Measurements from ENCODE around the gene RNF145. TPM values are rescaled to one million over a fixed set of nuclear protein-coding genes. Genes with fewer than 3 reads are reported as not detected.

Gene RNF145
- total RNA-seq, 6 experiments from 2014 or later = 69.8 to 88.1 (median 78.6) TPM

GRCh38 chr5:159249158-159249557, 39.8 kb upstream of the RNF145 start:
- H3K4me1 Mint-ChIP-seq (ENCODE audit: low read depth) = no peaks in the 10 kb centered on the region
- DNase-seq = no peak
- H3K4me3 Mint-ChIP-seq = no peak overlapping the region
- no peaks in the 10 kb centered on the region for H3K27me3 Mint-ChIP-seq (ENCODE audit: insufficient read depth)
- no peaks in the 10 kb centered on the region for H3K36me3 Mint-ChIP-seq (ENCODE audit: low read depth)
- TF ChIP-seq, protein P1, sequence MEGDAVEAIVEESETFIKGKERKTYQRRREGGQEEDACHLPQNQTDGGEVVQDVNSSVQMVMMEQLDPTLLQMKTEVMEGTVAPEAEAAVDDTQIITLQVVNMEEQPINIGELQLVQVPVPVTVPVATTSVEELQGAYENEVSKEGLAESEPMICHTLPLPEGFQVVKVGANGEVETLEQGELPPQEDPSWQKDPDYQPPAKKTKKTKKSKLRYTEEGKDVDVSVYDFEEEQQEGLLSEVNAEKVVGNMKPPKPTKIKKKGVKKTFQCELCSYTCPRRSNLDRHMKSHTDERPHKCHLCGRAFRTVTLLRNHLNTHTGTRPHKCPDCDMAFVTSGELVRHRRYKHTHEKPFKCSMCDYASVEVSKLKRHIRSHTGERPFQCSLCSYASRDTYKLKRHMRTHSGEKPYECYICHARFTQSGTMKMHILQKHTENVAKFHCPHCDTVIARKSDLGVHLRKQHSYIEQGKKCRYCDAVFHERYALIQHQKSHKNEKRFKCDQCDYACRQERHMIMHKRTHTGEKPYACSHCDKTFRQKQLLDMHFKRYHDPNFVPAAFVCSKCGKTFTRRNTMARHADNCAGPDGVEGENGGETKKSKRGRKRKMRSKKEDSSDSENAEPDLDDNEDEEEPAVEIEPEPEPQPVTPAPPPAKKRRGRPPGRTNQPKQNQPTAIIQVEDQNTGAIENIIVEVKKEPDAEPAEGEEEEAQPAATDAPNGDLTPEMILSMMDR (IDR thresholded peaks at IDR 0.05) = no peak
- no peak overlapping the region for H3K27ac Mint-ChIP-seq
- H3K9me3 Mint-ChIP-seq = no peaks in the 10 kb centered on the region

DNA sequence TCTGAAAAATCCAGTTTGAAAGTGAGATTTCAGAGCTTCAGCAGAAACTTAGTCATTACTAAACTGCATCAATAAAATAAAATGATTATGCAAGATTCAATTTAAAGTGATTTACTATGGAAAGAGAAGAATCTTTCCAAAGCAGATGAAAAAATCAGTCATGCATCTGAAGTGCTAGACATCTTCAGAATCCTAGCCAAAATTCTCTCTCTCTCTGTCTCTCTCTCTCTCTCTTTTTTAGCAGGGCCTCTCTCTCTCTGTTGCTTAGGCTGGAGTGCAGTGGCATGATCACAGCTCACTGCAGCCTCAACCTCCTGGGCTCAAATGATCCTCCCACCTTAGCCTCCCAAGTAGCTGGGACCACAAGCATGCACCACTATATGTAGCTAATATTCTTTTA, 35.5 kb upstream of the RNF145 start:
- Mint-ChIP-seq H3K27me3 (ENCODE audit: insufficient read depth) (no peaks in the 10 kb centered on the region), H3K4me1 (ENCODE audit: low read depth) (peaks cover 33% of the 10 kb centered on the region), H3K9me3 (no peaks in the 10 kb centered on the region), H3K4me3 (no peak overlapping the region), H3K36me3 (ENCODE audit: low read depth) (no peaks in the 10 kb centered on the region), H3K27ac (no peak overlapping the region)
- TF ChIP-seq, protein P1 (IDR thresholded peaks at IDR 0.05) = no peak
- no peak for DNase-seq

DNA sequence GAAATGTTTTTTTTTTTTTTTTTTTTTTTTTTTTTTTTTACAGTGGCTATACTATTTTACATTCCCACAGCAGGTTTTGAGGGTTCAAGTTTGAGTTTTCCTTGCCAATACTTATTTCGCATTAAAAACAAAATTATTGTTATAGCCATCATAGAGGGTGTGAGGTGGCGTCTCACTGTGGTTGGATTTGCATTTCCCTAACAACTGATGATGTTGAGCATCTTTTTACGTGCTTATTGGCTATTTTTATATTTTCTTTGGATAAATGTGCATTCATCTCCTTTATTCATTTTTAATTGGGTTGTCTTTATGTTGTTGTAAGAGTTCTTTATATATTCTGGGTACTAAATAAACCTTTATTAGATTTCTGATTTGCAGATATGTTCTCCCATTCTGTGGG, 34.8 kb upstream of the RNF145 start:
- TF ChIP-seq, protein P1 (IDR thresholded peaks at IDR 0.05) = no peak
- Mint-ChIP-seq H3K27me3 (ENCODE audit: insufficient read depth) (no peaks in the 10 kb centered on the region), H3K4me1 (ENCODE audit: low read depth) (peaks cover 38% of the 10 kb centered on the region), H3K36me3 (ENCODE audit: low read depth) (no peaks in the 10 kb centered on the region), H3K27ac (no peak overlapping the region), H3K9me3 (no peaks in the 10 kb centered on the region), H3K4me3 (no peak overlapping the region)
- no peak for DNase-seq

DNA sequence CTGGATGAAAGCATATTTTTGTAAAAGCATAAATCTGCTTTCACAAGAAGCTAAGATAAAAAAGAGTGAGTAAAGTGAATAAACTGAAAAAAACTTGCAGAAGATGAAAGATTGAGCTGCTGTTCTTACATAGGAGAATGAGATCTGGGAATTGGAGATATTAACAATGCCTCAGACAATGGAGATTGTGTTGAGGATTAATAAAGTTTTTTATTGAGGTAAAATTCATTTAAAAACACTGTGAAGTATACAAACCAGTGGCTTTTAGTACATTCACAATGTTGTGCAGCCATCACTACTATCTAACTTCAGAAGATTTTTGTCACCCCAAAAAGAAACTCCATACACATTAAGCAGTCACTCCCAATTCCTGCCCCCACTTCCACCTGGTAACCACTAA, 34.0 kb upstream of the RNF145 start:
- TF ChIP-seq, protein P1 (IDR thresholded peaks at IDR 0.05) = no peak
- Mint-ChIP-seq H3K9me3 (no peaks in the 10 kb centered on the region), H3K27ac (no peak overlapping the region), H3K4me3 (no peak overlapping the region), H3K36me3 (ENCODE audit: low read depth) (no peaks in the 10 kb centered on the region), H3K4me1 (ENCODE audit: low read depth) (peaks cover 38% of the 10 kb centered on the region), H3K27me3 (ENCODE audit: insufficient read depth) (no peaks in the 10 kb centered on the region)
- no peak for DNase-seq

- no peaks in the 10 kb centered on the region for H3K27me3 Mint-ChIP-seq (ENCODE audit: insufficient read depth)
These were observed 33.3 kb upstream of the RNF145 start for GRCh38 chr5:159242656-159243055.

More at GRCh38 chr5:159242656-159243055, 33.3 kb upstream of the RNF145 start:
- TF ChIP-seq, protein P1 (IDR thresholded peaks at IDR 0.05) = no peak
- no peak overlapping the region for H3K4me3 Mint-ChIP-seq
- no peaks in the 10 kb centered on the region for H3K9me3 Mint-ChIP-seq
- H3K4me1 Mint-ChIP-seq (ENCODE audit: low read depth) = peaks cover 38% of the 10 kb centered on the region
- no peak overlapping the region for H3K27ac Mint-ChIP-seq
- H3K36me3 Mint-ChIP-seq (ENCODE audit: low read depth) = no peaks in the 10 kb centered on the region
- no peak for DNase-seq

Data from HFFc6 (cell line).